NCI-H187 treated with DMSO at 0.1 percent for 48 hours (cell line): ENCODE measurements around the gene TNFAIP1.

Experiments used
- DNase-seq: peaks from one replicate; lab custom pipeline; 2025; lab: John Stamatoyannopoulos, UW

The TNFAIP1 gene

GRCh38 chr17:28371245-28372202 lies 36.0 kb downstream of the TNFAIP1 start, which contains the start of gene SARM1:
Gene SARM1 (plus strand): TSS chr17:28371694. CDS start chr17:28372033, 339 bp downstream.
- peak; percentile 49 for DNase-seq

DNA sequence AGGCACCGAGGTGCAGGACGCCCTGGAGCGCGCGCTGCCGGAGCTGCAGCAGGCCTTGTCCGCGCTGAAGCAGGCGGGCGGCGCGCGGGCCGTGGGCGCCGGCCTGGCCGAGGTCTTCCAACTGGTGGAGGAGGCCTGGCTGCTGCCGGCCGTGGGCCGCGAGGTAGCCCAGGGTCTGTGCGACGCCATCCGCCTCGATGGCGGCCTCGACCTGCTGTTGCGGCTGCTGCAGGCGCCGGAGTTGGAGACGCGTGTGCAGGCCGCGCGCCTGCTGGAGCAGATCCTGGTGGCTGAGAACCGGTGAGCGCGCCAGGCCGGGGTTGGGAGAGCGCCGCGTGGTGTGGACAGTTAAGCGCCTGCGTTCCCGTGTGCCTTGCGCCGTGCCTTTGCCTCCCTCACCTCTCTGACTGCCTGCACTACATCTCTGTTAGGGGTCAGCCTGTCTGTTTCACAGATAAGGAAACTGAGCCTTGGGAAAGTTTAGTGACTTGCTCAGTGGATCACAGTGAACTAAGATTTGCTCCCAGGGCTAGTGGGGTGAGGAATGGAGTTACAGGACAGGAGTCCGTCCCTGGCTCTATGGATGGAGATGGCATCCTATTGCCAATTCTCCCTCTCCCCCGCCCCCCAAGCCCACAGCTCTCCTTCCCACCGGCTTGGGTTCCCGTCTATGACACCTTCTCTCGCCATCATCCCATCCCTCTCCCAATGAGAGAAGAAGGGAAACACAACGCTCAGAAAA lies 36.8 kb downstream of the TNFAIP1 start:
- DNase-seq = no peak

GRCh38 chr17:28372945-28373274 lies 37.3 kb downstream of the TNFAIP1 start:
- no peak for DNase-seq

GRCh38 chr17:28379814-28380801 lies 44.5 kb downstream of the TNFAIP1 start:
- DNase-seq = no peak

- no peak for DNase-seq
Observed at GRCh38 chr17:28381141-28381825, 45.7 kb downstream of the TNFAIP1 start.

DNA sequence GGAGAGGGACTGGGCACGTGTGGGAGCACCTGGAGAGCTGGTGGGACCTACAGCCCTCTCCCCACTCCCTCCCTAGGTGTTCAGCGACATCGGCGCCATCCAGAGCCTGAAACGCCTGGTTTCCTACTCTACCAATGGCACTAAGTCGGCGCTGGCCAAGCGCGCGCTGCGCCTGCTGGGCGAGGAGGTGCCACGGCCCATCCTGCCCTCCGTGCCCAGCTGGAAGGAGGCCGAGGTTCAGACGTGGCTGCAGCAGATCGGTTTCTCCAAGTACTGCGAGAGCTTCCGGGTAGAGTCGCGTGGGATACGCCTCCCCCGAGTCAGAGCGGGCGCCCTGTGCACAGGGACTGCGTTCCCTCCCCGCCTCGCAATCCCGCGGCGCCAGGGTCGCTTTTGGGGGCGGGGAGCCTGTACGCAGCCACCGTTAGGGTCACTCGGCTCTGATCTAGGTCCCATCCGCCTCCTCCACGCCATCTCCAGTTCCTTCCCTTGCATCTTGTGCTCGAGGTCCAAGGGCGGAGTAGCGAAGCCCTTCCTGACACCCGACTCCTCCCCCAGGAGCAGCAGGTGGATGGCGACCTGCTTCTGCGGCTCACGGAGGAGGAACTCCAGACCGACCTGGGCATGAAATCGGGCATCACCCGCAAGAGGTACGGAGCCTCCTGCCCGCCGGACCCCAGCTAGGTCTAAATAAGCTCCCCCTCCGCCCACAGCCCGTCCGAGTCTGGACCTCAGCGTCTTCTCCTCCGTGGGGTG lies 48.9 kb downstream of the TNFAIP1 start:
- DNase-seq = no peak

DNA sequence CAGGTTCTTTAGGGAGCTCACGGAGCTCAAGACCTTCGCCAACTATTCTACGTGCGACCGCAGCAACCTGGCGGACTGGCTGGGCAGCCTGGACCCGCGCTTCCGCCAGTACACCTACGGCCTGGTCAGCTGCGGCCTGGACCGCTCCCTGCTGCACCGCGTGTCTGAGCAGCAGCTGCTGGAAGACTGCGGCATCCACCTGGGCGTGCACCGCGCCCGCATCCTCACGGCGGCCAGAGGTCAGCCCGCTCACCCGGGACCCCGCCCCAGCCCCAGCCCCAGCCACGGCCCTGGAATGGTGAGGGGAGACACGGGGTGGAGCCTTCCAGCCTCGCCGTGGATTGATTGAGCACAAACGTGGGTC lies 49.5 kb downstream of the TNFAIP1 start:
- DNase-seq = no peak

GRCh38 chr17:28385406-28385805 lies 49.8 kb downstream of the TNFAIP1 start:
- DNase-seq = no peak

DNA sequence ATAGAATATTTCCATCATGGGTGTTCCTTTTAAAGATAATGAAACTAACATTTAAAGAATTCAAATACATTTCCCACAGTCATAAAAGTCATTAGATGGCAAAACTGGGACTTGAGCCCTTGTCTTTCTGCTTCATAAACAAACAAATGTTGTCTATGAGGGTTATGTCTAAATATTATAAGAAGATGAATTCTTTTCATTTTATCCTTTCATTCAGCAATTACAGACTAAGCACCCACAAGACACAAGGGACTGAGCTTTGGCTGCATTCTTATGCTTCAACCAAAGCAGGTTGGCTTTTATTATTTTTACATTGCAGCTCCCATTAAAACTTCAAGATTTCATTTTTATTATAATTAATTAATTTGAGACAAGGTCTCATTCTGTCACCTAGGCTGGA lies 50.8 kb downstream of the TNFAIP1 start:
- no peak for DNase-seq

- DNase-seq = no peak
Observed at GRCh38 chr17:28388106-28388505, 52.5 kb downstream of the TNFAIP1 start.

GRCh38 chr17:28390141-28390540 lies 54.6 kb downstream of the TNFAIP1 start:
- DNase-seq = no peak

GRCh38 chr17:28390563-28390962 lies 55.0 kb downstream of the TNFAIP1 start:
- no peak for DNase-seq

- no peak for DNase-seq
Observed at GRCh38 chr17:28390984-28391383, 55.4 kb downstream of the TNFAIP1 start.

DNA sequence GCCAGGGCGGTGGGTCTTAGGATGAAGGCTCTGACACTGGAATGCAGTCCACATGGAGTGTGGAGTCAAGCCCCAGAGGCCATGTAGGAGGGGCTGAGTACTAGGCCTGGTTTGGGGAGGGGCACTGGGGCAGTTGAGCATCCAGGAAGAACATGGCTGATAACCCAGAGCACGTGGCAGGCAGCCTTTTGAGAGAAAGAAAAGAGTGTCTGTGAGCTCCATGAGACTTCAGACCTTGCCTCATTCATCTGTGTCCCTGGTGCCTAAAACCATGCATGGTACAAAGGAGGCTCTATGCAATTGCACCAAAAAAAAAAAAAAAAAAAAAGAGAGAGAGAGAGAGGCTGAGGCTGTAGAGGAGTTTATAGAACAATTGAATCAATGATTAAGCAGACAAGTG lies 55.8 kb downstream of the TNFAIP1 start:
- no peak for DNase-seq

DNA sequence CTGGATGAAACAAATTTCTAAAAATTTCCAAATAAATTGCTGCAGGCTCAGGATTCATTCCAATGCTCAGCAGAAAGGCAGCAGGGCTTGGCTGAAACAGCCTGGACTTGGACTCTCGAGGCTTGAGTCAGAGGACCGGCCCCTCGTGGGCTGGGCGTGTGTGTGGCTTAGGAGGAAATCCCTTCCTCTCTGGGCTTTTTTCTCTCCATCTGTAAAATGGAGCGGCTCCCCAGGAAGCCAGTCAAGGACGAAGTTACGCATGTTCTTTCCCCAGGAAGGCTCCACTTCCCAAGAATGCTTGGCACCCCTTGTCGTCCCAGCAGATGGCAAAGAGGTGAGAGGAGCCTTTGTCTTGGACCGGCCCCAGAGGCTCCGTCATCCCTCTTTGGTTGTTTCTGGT lies 56.9 kb downstream of the TNFAIP1 start:
- DNase-seq = no peak

DNA sequence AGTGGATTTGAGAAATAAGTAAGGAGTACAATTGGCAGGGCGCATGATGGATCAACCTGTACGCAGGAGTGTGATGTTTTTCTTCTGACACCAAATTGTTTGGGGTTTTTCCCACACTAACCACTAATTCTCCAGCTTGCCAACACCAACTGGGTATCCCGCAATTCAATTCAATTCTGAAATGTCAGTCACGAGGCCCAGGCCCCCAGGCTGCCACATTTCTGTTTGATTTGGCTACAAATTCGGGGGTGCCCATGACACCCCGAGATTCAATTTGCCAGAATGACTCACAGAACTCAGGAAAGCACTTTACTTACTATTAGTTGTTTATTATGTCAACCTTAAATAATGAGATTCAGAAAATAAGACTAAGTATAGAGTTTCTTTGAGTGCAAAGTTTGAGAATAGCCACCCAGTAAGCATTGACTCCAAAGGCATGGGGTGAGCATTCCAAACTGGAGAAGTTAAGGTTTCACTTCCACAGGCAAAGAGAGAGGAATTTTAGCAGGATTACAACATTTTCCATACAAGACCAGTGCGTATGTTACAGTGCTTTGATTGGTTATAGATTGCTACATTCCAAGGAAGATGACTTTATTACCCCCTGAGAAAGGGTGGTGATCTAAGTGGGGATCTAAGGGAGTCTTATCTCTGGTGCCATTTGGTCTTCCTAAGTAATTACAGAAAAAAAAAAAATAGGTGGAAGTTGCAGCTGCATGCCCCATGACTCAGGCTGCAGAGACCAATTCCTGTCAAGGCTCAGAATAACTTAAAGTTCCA lies 59.0 kb downstream of the TNFAIP1 start:
- DNase-seq = no peak

DNA sequence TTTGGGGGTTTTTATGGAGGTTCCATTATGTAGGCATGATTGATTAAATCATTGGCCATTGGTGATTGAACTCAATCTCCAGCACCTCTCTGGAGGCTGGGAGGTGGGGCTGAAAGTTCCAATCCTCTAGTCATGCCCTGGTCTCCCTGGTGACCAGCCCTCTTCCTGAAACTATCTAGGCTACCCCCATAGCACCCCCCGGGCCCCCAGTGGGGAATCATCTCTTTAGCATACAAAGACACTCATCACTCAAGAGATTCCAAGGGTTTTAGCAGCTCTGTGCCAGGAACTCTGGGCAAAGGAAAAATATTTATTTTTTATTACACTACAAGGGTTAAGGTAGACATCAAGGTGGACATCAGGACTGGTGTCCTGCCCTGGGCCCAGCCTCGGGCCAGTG lies 59.9 kb downstream of the TNFAIP1 start:
- DNase-seq = no peak

GRCh38 chr17:28395968-28396367 lies 60.4 kb downstream of the TNFAIP1 start:
- no peak for DNase-seq
